Spinal cord (tissue), 10 donors: ENCODE results near the gene IRAK3. TPM values are rescaled to one million over a fixed set of nuclear protein-coding genes. Genes with fewer than 3 reads are reported as not detected.

Experiments
- DNase-seq, 6 donors: peaks; one replicate each; pipeline versions ENCODE4 v3.0.0 to v3.0.0-alpha.2; 2013 to 2015; ENCODE audit warnings: low spot score in 6 of 6, low read depth in 4 of 6
- H3K27ac ChIP-seq: one replicate; pipeline ENCODE4 v1.5.1; 2013; ENCODE audit warnings: low read depth, low read length, control low read depth
- H3K27me3 ChIP-seq: one replicate; pipeline ENCODE4 v1.6.1; 2013; ENCODE audit warnings: low read length; ENCODE audit not compliant: control insufficient read depth, insufficient read depth
- H3K36me3 ChIP-seq: one replicate; pipeline ENCODE4 v1.6.1; 2013; ENCODE audit warnings: low read length; ENCODE audit not compliant: control insufficient read depth, insufficient read depth
- H3K4me1 ChIP-seq: one replicate; pipeline ENCODE4 v1.6.1; 2013; ENCODE audit warnings: low read length; ENCODE audit not compliant: control insufficient read depth, insufficient read depth
- H3K4me3 ChIP-seq: one replicate; pipeline ENCODE4 v1.5.1; 2013; ENCODE audit warnings: low read depth, low read length, control low read depth
- H3K9me3 ChIP-seq: one replicate; pipeline ENCODE4 v1.6.1; 2013; ENCODE audit warnings: low read length; ENCODE audit not compliant: control insufficient read depth, insufficient read depth
- WGBS: methylation state at CpG from one replicate; pipeline ENCODE4 v1.1.5; 2013; ENCODE audit warnings: missing lambda C conversion rate; ENCODE audit not compliant: insufficient coverage; 5-methylcytosine and 5-hydroxymethylcytosine counted together
- polyA plus RNA-seq, 2 donors: library from polyadenylated mRNA; unstranded; fragments of 120-200 nt; gene quantifications; one replicate each; pipeline ENCODE4 v1.2.1, GENCODE V29; 2013; ENCODE audit not compliant: insufficient read length in 2 of 2
- total RNA-seq, 2 donors: library from RNA; depleted of rRNA in 1 of 2; stranded (reverse); fragments of 120-200 nt in 1 of 2; fragments of >200 nt in 1 of 2; gene quantifications; one replicate each; pipeline versions ENCODE4 v1.2.3 to v1.2.4, GENCODE V29; 2013 to 2014
- donor health status: healthy.

IRAK3 gene
- total and polyA plus RNA-seq, 4 donors: 3.1 to 11.4 (median 4.2) TPM

- DNase-seq: no peak
- no peaks in the 10 kb centered on the region for H3K9me3 ChIP-seq
- H3K4me1 ChIP-seq: no peaks in the 10 kb centered on the region
- no peak overlapping the region for H3K27ac ChIP-seq
- no CpG with 5 or more reads among the region's 2 CpGs for WGBS
- H3K27me3 ChIP-seq: no peaks in the 10 kb centered on the region
- no peak overlapping the region for H3K4me3 ChIP-seq
- no peaks in the 10 kb centered on the region for H3K36me3 ChIP-seq
These were observed 53.3 kb downstream of the IRAK3 start for GRCh38 chr12:66242311-66242710.

- no CpG with 5 or more reads among the region's 2 CpGs for WGBS
- Histone ChIP-seq H3K36me3 (no peaks in the 10 kb centered on the region), H3K4me3 (no peak overlapping the region), H3K27me3 (no peaks in the 10 kb centered on the region), H3K27ac (no peak overlapping the region), H3K9me3 (no peaks in the 10 kb centered on the region), H3K4me1 (no peaks in the 10 kb centered on the region)
- peak in 2 of 6 donors; percentile 44 to 48 for DNase-seq
These were observed 54.9 kb downstream of the IRAK3 start for GRCh38 chr12:66243911-66244310.

- Histone ChIP-seq H3K27me3 (no peaks in the 10 kb centered on the region), H3K4me3 (no peak overlapping the region), H3K9me3 (no peaks in the 10 kb centered on the region), H3K36me3 (no peaks in the 10 kb centered on the region), H3K27ac (no peak overlapping the region), H3K4me1 (no peaks in the 10 kb centered on the region)
- no peak for DNase-seq
- 100% methylated on average over 1 of the region's 1 CpG for WGBS
These were observed 55.4 kb downstream of the IRAK3 start for GRCh38 chr12:66244446-66244845.

GRCh38 chr12:66247741-66248140 is 58.7 kb downstream of the IRAK3 start:
- H3K4me1 ChIP-seq: no peaks in the 10 kb centered on the region
- H3K27ac ChIP-seq: no peak overlapping the region
- no peak overlapping the region for H3K4me3 ChIP-seq
- DNase-seq: no peak
- no peaks in the 10 kb centered on the region for H3K36me3 ChIP-seq
- H3K9me3 ChIP-seq: no peaks in the 10 kb centered on the region
- H3K27me3 ChIP-seq: no peaks in the 10 kb centered on the region

GRCh38 chr12:66251049-66251448 is 62.0 kb downstream of the IRAK3 start:
- no peak overlapping the region for H3K27ac ChIP-seq
- H3K4me1 ChIP-seq: no peaks in the 10 kb centered on the region
- no peaks in the 10 kb centered on the region for H3K9me3 ChIP-seq
- no peak overlapping the region for H3K4me3 ChIP-seq
- H3K36me3 ChIP-seq: no peaks in the 10 kb centered on the region
- WGBS: 94% methylated on average over 2 of the region's 3 CpGs
- H3K27me3 ChIP-seq: no peaks in the 10 kb centered on the region
- no peak for DNase-seq

- Histone ChIP-seq H3K36me3 (no peaks in the 10 kb centered on the region), H3K9me3 (no peaks in the 10 kb centered on the region), H3K4me1 (no peaks in the 10 kb centered on the region), H3K4me3 (no peak overlapping the region), H3K27ac (no peak overlapping the region), H3K27me3 (no peaks in the 10 kb centered on the region)
- no peak for DNase-seq
- no CpG with 5 or more reads among the region's 2 CpGs for WGBS
These were observed 63.8 kb downstream of the IRAK3 start for GRCh38 chr12:66252771-66253170.

GRCh38 chr12:66255737-66256136 is 66.7 kb downstream of the IRAK3 start:
- Histone ChIP-seq H3K4me1 (no peaks in the 10 kb centered on the region), H3K9me3 (no peaks in the 10 kb centered on the region), H3K27ac (no peak overlapping the region), H3K4me3 (no peak overlapping the region), H3K36me3 (no peaks in the 10 kb centered on the region), H3K27me3 (no peaks in the 10 kb centered on the region)
- DNase-seq: peak in 1 of 6 donors; percentile 63

- Histone ChIP-seq H3K4me1 (no peaks in the 10 kb centered on the region), H3K27me3 (no peaks in the 10 kb centered on the region), H3K36me3 (no peaks in the 10 kb centered on the region), H3K9me3 (no peaks in the 10 kb centered on the region), H3K27ac (peak overlapping the region; percentile 1), H3K4me3 (no peak overlapping the region)
- DNase-seq: peak in 3 of 6 donors; percentile 28 to 65 (median 60)
- 17% methylated on average over 3 of the region's 3 CpGs for WGBS
These were observed 69.0 kb downstream of the IRAK3 start for GRCh38 chr12:66258011-66258410.

GRCh38 chr12:66262737-66263136 is 73.7 kb downstream of the IRAK3 start:
- Histone ChIP-seq H3K4me1 (no peaks in the 10 kb centered on the region), H3K27ac (no peak overlapping the region), H3K27me3 (no peaks in the 10 kb centered on the region), H3K4me3 (no peak overlapping the region), H3K36me3 (no peaks in the 10 kb centered on the region), H3K9me3 (no peaks in the 10 kb centered on the region)
- DNase-seq: no peak

GRCh38 chr12:66268562-66268961 is 79.5 kb downstream of the IRAK3 start:
- no peak for DNase-seq
- Histone ChIP-seq H3K4me3 (no peak overlapping the region), H3K36me3 (no peaks in the 10 kb centered on the region), H3K4me1 (no peaks in the 10 kb centered on the region), H3K27ac (no peak overlapping the region), H3K9me3 (no peaks in the 10 kb centered on the region), H3K27me3 (no peaks in the 10 kb centered on the region)
- 100% methylated on average over 2 of the region's 3 CpGs for WGBS
